Epithelial cell of proximal tubule (primary cell): ENCODE data around the gene MTMR12. TPM values are rescaled to one million over a fixed set of nuclear protein-coding genes. Genes with fewer than 3 reads are reported as not detected.

Experiments used
- DNase-seq: peaks from one replicate; pipeline ENCODE4 v3.0.0-alpha.2; 2011; ENCODE audit warnings: low read depth
- H3K4me3 ChIP-seq: 2 replicates; pipeline ENCODE4 v1.5.1; 2011; ENCODE audit warnings: low read depth, mild to moderate bottlenecking, low read length
- CTCF ChIP-seq: conservative IDR thresholded peaks from 2 replicates; pipeline ENCODE4 v1.5.1; 2012; ENCODE audit warnings: low read depth, mild to moderate bottlenecking, low read length
- total RNA-seq: library from RNA; depleted of rRNA; stranded (reverse); fragments of >200 nt; gene quantifications from 2 replicates; pipeline ENCODE4 v1.2.3, GENCODE V29; 2015

The MTMR12 gene
- total RNA-seq, 1 donor from 2014 or later, result 19.1 TPM

- H3K4me3 ChIP-seq, result no peak overlapping the region
- DNase-seq, result no peak
- no peak for TF ChIP-seq CTCF
These were observed 39.9 kb upstream of the MTMR12 start for GRCh38 chr5:32352685-32353084.

- H3K4me3 ChIP-seq, result no peak overlapping the region
- DNase-seq, result no peak
- no peak for TF ChIP-seq CTCF
These were observed 34.1 kb upstream of the MTMR12 start for GRCh38 chr5:32346869-32347268.

- no peak overlapping the region for H3K4me3 ChIP-seq
- TF ChIP-seq CTCF, result no peak
- DNase-seq, result no peak
These were observed 30.4 kb upstream of the MTMR12 start for GRCh38 chr5:32343058-32343672.

- TF ChIP-seq CTCF, result no peak
- H3K4me3 ChIP-seq, result no peak overlapping the region
- DNase-seq, result no peak
These were observed 29.9 kb upstream of the MTMR12 start for GRCh38 chr5:32342656-32343055.

GRCh38 chr5:32339878-32340277 lies 27.1 kb upstream of the MTMR12 start:
- no peak for DNase-seq
- no peak overlapping the region for H3K4me3 ChIP-seq
- TF ChIP-seq CTCF, result no peak

- no peak for DNase-seq
- no peak overlapping the region for H3K4me3 ChIP-seq
- no peak for TF ChIP-seq CTCF
These were observed 26.5 kb upstream of the MTMR12 start for GRCh38 chr5:32339198-32339597.

GRCh38 chr5:32332966-32333365 lies 20.2 kb upstream of the MTMR12 start:
- DNase-seq, result no peak
- TF ChIP-seq CTCF, result no peak
- no peak overlapping the region for H3K4me3 ChIP-seq
